ACHN (cell line): ENCODE measurements around the gene BTNL9.

ENCODE experiments used
- DNase-seq: peaks from one replicate; pipeline ENCODE4 v3.0.0-alpha.2; 2015
- in situ Hi-C: cut with HindIII; loops from 2 replicates; pipeline ENCODE4 v1.10.0; 2017; ENCODE audit warnings: low sequenced_read_pairs, low pct_ligation_motif_present, low pct_unique_long_range_greater_than_20kb

Gene BTNL9

DNA sequence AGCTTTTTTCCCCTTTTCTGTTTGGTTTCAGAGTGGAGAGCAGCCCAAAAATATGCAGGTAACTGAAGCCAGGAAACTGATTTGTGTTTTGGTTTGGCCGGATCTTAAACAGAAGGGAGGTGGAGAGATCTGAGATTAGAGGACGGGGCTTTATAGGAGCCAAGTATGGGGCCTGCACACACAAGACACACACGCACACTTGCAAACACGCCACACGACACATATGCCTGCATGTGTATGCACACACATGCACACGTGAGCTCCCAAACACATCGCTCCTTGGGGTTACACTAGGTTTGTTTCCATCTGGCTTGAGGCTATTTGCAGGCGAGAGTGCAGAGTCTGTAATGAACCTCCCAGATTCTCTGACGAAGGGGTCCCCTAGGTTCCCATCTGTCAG is 18.3 kb downstream of the BTNL9 start:
- no peak for DNase-seq
- in situ Hi-C loops: no loop called here

DNA sequence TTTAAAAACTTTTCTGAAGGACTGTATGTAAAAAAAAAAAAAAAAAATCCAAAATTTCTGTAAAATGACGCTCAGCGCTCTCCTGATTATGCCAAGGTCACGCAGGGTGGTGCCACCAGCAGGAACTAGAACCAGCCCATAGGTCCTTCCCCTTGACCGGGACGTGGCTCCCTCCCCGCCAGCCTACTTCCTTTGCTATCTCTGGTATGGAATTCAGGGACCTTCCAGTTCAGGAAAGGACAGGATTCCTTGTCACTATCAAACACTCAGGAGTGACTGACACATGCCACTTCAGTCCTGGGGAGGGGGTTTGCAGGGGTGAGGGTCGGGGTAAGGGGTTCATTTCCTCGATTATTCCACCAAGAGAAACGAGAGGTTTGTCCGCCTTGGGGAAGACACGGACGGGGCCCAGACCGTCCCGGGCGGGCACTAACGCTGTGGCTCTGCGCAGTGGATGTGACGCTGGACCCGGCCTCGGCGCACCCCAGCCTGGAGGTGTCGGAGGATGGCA is 18.8 kb downstream of the BTNL9 start:
- in situ Hi-C loops: no loop called here
- no peak for DNase-seq

DNA sequence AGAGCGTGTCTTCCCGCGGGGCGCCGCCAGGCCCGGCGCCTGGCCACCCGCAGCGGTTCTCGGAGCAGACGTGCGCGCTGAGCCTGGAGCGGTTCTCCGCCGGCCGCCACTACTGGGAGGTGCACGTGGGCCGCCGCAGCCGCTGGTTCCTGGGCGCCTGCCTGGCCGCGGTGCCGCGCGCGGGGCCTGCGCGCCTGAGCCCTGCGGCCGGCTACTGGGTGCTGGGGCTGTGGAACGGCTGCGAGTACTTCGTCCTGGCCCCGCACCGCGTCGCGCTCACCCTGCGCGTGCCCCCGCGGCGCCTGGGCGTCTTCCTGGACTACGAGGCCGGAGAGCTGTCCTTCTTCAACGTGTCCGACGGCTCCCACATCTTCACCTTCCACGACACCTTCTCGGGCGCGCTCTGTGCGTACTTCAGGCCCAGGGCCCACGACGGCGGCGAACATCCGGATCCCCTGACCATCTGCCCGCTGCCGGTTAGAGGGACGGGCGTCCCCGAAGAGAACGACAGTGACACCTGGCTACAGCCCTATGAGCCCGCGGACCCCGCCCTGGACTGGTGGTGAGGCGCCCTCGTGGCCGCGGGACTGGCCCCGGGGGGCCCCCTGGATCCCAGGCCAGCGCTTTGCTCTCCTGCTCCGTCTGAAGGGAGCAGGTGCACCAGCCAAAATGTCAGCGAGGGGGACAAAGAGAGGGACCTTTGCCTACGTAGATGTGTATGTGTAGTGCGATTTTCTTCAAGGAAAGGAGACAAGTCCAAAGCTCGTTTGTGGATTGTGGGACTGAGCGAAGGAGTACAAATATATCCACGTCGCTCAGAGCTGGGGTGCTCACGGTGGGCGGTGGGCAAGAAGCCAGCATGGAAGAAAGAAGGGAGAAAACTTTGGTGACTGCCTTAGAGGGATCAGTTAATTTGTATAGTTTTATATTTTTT is 19.5 kb downstream of the BTNL9 start:
- no peak for DNase-seq
- in situ Hi-C loops: no loop called here

DNA sequence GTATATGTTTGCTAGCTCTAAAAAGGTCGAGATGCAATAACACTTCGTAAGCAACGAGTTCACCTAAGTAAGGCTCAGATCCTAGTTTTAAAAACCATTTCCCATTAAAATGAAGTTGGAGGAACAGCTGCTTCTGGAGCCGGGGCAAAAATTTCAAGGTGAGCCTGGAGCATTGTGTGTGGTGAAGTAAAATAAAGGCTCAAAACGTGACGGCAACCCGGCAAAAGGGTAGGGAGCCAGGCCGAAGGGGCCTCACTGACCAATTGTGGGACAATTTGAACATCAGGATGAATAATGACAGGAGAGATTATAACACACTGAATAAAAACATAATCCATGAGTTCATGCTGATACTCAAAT is 20.1 kb downstream of the BTNL9 start:
- in situ Hi-C loops: no loop called here
- DNase-seq: no peak

DNA sequence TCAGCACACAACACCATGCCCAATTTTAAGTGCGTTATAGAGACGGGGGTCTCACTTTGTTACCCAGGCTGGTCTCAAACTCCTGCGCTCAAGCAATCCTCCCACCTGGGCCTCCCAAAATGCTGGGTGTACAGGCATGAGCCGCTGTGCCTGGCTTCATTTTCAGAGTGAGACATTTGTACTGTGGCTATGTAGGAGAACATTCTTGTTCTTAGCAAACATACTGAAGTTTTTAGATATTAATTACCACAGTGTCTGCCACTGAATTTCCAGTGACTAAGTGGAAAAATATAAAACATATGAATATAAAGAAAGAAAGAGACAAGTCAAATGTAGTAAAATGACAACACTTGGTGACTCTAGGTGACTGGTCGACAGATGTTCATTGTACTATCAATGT is 20.9 kb downstream of the BTNL9 start:
- no peak for DNase-seq
- in situ Hi-C loops: no loop called here

DNA sequence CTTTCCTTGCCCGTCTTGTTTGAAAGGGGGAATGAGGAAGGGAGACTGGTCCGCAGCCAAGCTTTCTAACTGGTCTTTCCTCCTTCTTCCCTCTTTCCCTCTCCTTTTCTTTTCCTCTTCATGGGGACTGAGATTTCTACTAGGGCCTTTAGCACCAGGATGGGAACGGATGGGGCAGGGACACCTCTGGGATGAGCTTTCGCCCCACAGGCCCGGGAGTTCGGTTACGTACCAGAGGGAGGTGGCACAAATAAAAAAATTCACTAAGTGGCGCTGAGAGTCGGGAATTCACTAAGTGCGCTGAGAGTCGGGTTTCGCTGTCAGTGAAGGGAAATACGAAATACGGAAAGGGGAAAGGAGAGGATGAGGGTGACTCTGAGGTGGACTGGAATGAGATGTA is 21.6 kb downstream of the BTNL9 start:
- no peak for DNase-seq
- in situ Hi-C loops: no loop called here

DNA sequence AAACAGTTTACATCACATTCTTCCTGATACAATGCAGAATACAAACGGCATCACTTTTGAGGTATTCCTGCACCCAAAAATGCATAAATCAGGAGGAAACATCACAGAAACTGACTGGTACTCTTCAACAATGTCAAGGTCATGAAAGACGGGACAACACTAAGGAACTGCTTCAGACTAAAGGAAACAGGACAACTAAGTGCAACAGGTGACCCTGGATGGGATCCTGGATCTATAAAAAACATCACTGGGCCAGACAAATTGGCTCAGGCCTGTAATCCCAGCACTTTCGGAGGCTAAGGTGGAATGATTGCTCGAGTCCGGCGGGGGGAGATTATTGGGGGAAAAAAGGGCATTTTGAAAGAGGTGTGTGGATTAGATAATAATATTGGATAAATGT is 22.6 kb downstream of the BTNL9 start:
- in situ Hi-C loops: no loop called here

DNA sequence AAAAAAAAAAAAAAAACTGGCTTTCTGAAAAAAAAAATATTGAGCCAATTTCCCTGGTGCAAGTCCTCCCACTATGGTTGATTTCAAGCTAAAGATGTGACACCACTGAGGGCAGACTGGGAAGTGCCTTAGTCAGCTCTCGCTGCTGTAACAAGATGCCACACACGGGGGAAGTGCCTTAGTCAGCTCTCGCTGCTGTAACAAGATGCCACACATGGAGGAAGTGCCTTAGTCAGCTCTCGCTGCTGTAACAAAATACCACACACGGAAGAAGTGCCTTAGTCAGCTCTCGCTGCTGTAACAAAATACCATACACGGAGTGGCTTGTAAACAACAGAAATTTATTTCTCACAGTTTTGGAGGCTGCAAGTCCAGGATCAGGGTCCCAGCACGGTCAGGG is 23.4 kb downstream of the BTNL9 start:
- in situ Hi-C loops: no loop called here
- DNase-seq: no peak

More for the DNA sequence above, 22.6 kb downstream of the BTNL9 start:
- no peak for DNase-seq

DNA sequence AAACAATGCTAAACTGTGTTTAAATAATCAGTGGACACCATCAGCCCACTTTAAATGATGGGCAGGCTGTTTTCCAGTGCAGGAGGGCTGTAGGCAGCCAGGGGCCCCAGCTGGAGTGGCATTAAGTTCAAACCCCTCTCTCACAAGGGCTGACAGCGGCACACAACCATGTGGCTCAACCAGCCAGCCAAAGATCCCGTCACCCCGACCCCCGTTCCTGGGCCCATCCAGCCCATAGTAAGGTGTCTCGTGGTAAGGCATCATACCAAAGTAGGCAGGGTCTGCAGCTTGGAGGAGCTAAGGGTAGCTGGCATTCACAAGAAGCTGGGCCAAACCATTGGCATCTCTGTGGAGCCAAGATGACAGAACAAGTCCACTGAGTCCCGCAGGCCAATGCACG is 24.9 kb downstream of the BTNL9 start:
- no peak for DNase-seq
- in situ Hi-C loops: no loop called here

DNA sequence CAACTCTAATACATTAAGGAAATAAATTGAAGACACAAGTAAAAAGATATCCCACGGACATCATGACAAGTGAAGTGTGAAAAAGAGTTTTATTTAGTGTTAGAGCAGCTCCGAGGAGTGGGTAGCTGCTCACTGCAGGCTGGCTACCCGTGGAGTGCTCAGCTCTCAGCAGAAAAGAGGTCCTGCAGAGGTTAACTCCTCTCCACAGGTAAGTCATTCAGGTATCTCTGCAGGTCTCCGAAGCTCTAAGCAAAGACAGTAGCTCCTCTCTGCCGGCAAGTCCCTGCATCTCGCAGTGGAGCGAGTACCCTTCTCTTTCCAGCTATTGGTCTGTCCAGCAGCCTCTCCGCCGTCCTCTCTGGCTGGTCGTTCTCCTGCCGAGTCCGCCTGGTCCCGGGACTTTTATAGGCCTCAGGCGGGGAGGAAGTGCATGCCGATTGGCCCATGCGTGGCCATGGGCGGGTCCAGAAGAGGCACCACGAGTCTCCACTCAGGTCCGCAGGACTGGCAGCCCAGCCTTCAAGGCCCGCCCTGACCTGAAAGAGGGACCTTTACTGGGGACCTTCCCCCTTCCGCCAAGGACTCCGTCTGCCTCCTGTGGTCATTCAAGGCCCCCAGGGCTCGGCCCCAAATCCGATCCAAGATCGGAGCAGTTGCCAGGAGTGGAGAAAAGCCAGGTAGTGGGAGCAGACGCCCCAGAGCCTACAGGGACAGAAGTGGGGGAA is 29.9 kb downstream of the BTNL9 start:
- in situ Hi-C loops: no loop called here
- DNase-seq: no peak

DNA sequence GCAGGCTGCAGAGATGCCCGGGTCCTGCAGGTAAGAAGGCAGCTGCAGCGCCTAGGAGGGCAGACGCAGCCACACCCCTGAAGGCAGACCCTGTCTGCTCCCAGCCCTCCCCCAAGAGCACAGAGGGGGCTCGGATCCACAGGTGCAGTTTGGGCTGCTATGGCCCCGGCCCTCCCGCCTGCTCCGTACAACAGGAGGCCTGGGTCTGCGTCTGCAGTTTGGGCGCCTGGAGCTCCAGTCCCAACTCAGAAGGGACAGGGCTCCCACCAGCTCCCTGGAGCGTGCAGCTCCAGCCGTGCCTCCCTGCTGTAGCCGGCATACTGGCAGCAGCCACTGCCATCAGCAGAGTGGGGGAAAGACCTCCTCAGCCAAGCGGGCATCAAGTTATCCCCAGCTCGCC is 30.5 kb downstream of the BTNL9 start:
- no peak for DNase-seq
- in situ Hi-C loops: no loop called here

DNA sequence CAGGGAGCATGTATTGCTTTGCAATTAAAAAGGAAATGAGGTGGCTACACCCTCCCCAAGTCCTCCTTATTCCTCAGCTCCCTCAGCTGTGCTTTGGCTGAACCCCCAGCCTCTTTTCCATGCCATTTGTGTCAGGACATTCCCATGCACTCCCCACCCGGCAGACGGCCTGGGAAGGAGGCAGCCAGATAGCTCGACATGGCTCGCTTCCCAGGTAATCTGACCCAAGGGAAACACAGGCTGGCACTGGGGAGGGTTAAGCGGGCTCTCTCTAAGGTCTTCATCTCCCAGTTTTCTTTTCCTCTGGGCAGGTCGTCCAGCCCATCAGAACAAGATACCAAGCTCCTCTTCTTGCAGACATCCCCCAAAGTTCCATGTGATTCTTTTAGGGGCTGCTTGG is 31.2 kb downstream of the BTNL9 start:
- in situ Hi-C loops: no loop called here
- no peak for DNase-seq

DNA sequence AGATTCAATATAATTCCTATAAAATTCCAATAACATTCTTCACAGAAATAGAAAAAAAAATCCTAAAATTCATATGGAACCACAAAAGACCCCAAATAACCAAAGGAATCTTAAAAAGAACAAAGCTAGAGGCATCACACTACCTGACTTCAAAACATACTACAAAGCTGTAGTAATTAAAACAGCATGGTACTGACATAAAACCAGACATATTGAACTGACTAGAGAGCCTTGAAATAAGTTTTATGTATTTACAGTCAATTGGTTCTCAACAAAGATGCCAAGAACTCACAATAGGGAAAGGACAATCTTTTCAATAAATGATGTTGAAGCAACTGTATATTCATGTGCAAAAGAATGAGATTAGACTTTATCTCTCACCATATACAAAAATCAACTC is 36.9 kb downstream of the BTNL9 start:
- DNase-seq: no peak
- in situ Hi-C loops: no loop called here

DNA sequence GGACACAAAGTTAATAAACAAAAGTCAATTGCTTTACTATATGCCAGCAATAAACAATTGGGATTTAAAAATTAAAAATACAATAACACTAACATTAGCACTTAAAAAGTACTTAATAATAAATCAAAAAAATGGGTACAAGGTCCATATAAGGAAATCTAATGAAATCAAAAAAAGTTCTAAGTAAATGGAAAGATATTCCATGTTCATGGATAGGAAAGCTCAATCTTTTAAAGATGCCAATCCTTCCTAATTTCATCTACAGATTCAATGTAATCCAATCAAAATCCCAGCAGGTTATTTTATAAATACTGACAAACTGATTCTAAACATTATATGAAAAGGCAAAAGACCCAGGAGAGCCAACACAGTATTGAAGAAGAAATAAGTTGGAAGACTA is 41.9 kb downstream of the BTNL9 start:
- DNase-seq: no peak
- in situ Hi-C loops: no loop called here

DNA sequence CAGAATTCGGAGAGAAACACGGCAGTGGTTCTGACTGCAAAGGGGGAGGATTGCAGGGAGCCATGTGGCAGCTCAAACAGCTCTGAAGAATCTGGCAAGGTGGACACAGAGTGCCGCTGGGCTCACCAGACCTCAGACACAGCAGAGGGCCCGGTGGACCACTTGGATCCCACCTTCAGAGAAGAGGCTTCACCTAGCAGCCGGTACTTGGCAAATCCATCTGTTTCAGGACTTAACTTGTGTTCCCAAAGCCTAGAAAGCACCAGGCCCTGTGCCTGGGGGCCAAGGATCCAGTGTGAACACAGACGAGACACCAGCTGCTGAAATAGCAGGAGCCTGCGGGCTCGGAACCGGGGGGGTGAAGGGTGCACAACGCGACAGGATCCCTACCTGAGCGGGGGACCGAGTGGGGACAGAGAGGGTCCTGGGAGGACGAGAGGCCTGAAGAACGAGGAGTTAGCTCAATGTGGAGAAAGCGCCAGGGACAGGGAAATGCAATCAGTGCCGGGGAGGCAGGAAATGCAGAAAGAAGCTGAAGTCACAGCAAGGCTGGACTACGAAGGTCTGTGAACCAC is 44.6 kb downstream of the BTNL9 start:
- DNase-seq: no peak
- in situ Hi-C loops: no loop called here

DNA sequence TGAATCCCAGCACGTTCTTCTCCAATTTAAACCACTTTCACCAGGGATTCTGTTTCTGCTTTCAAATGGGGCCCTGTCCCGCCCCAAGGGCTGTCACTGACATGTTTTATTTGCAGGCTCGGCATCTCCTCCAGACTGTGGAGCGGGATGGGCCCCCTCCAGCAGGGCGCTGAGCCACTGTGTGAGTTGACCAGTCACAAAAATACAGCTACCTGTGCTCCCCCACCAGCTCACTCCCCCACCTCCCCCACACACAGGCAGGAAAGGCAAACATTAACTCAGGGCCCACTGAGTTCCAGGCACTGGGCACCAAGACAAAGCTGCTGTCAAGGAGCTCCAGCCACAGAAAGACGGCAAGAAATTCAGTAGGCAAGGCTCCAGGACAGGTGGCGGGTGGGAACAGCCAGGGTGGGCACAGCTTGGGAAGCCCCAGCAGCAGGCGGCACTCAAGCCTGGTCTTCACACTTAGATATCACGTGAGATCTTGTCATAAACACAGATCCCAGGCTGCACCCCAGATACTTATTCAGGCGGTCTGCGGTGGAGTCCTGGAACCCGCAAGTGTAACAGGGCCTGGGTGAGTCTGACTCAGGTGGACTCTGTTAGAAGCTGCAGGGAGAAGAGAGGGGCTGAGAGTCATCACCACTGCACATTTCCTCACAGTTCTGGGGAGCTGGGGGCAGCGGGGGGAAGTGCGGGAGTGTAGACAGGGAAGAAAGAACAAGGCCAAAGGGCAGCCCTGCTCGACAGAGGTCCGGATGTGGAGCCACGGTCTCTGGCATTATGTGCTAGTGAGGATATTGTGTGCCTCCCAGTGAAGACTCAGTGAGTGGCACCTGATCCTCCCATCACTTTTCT is 46.2 kb downstream of the BTNL9 start:
- DNase-seq: no peak
- in situ Hi-C loops: no loop called here

DNA sequence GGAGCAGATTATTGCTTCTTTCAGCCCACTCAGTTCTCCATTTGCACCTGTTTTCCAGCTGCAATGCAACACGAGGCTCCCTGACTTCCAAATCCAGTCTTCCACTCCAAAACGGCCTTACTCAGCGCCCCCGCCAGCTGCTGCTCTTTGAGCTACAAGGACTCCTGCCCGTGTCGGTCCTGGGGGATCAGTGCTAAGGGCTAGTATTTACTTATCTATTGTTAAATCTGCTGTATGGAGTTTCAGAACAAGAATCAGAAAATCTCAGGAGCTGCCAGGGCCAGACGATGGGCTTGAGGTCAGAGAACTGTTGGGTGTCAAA is 46.8 kb downstream of the BTNL9 start:
- in situ Hi-C loops: no loop called here
- no peak for DNase-seq

DNA sequence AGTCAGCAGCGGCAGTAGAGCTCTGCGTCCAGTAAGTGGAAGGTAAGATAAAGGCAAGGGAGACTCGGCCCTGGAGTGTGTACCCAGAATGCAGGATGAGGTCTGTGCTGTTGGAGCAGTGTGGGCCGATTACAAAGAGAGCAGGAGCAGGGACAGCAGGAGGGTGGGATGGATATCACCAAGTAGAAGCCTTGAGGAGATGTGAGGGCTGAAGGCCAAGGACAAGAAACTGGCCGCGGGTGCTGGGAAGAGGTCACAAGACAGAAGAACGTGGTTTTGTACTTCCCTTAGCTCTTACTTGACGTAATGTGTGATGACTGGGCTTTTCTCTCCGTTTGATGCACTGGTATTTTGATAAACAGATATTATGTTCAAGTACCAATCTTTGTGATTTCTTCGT is 47.2 kb downstream of the BTNL9 start:
- in situ Hi-C loops: no loop called here

DNA sequence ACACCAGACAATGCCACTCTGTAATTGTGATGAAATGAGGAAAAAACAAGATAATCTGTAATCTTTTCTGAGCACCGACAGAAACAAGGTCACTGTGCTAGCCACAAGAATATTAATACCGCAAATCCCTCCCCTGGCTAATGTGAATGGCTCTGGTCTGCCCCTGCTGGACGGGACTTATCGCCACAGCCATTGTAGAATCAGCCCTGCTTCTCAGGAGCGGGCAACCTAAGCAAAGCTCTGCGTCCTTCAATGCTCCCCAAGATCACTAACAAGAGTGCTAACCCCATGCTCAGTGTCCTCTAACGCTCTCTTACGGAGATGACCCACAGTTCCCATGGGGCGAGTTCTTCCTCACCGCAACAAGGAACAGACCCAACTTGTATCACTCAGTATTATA is 48.2 kb downstream of the BTNL9 start:
- in situ Hi-C loops: no loop called here
- peak; percentile 16 for DNase-seq

More for the DNA sequence above, 47.2 kb downstream of the BTNL9 start:
- no peak for DNase-seq
